HepG2 (cell line): ENCODE data around the gene ZNF274. TPM values are rescaled to one million over a fixed set of nuclear protein-coding genes. Genes with fewer than 3 reads are reported as not detected.

Source experiments
- ATF7-NPFF ChIP-seq: sonication (generic); formaldehyde crosslinking; IDR thresholded peaks from 2 replicates; pipeline ENCODE4 v1.8.1; 2023; ENCODE audit warnings: mild to moderate bottlenecking, low read depth, missing genetic modification reagents, moderate library complexity
- BRD4 ChIP-seq: sonication (generic); formaldehyde crosslinking; IDR thresholded peaks from 2 replicates; pipeline ENCODE4 v1.4.0; 2020; ENCODE audit warnings: missing genetic modification reagents
- ELF3 ChIP-seq: IDR thresholded peaks from 2 replicates; pipeline ENCODE4 v1.6.1; 2016; ENCODE audit warnings: missing genetic modification reagents, missing compliant biosample characterization
- FIP1L1 ChIP-seq: fragments of 200-400 bp; formaldehyde crosslinking; IDR thresholded peaks from 2 replicates; pipeline ENCODE4 v1.6.1; 2018; ENCODE audit warnings: low read depth, mild to moderate bottlenecking, low read length, moderate library complexity, borderline replicate concordance; ENCODE audit not compliant: insufficient read depth
- FOSL2 ChIP-seq: sonication (generic); formaldehyde crosslinking; IDR thresholded peaks from 2 replicates; pipeline ENCODE4 v1.4.0; 2020; ENCODE audit warnings: missing genetic modification reagents
- HDAC1 ChIP-seq: sonication (generic); formaldehyde crosslinking; IDR thresholded peaks from 2 replicates; pipeline ENCODE4 v1.5.1; 2020; ENCODE audit warnings: mild to moderate bottlenecking, missing genetic modification reagents
- HNF1B ChIP-seq: sonication (generic); formaldehyde crosslinking; IDR thresholded peaks from 2 replicates; pipeline ENCODE4 v1.5.1; 2020; ENCODE audit warnings: mild to moderate bottlenecking, moderate library complexity, missing genetic modification reagents
- JUNB ChIP-seq: sonication (generic); formaldehyde crosslinking; IDR thresholded peaks from 2 replicates; pipeline ENCODE4 v1.8.0; 2022; ENCODE audit warnings: missing genetic modification reagents, mild to moderate bottlenecking, borderline replicate concordance
- KLF6 ChIP-seq: IDR thresholded peaks from 2 replicates; pipeline ENCODE4 v1.8.0; 2016; ENCODE audit warnings: missing biosample characterization, missing genetic modification reagents
- NFE2 ChIP-seq: sonication (generic); formaldehyde crosslinking; IDR thresholded peaks from 2 replicates; pipeline ENCODE4 v1.4.0; 2020; ENCODE audit warnings: missing genetic modification reagents
- NONO ChIP-seq, 2 experiments: fragments of 450-650 bp in 1 of 2; sonication (generic) in 1 of 2; formaldehyde crosslinking in 1 of 2; IDR thresholded peaks in 1 of 2; conservative IDR thresholded peaks in 1 of 2; 2 replicates each; pipeline versions ENCODE4 v1.6.1 to v1.8.0; 2017 to 2022; ENCODE audit warnings: mild to moderate bottlenecking in 1 of 2, missing genetic modification reagents in 1 of 2, moderate library complexity in 1 of 2
- NR2F6 ChIP-seq, 2 experiments: IDR thresholded peaks; 2 replicates each; pipeline ENCODE4 v1.6.1; 2016; ENCODE audit warnings: antibody characterized with exemption in 1 of 2, mild to moderate bottlenecking in 1 of 2
- NRL ChIP-seq: sonication (generic); formaldehyde crosslinking; IDR thresholded peaks from 2 replicates; pipeline ENCODE4 v1.5.0; 2020; ENCODE audit warnings: missing genetic modification reagents, mild to moderate bottlenecking, moderate library complexity, borderline replicate concordance
- PHB2 ChIP-seq: fragments of 450-650 bp; IDR thresholded peaks from 2 replicates; pipeline ENCODE4 v1.6.1; 2018; ENCODE audit not compliant: partially characterized antibody
- ZNF275 ChIP-seq: sonication (generic); formaldehyde crosslinking; IDR thresholded peaks from 2 replicates; pipeline ENCODE4 v1.8.0; 2022; ENCODE audit warnings: missing genetic modification reagents, mild to moderate bottlenecking, inconsistent platforms, borderline replicate concordance
- ZNF350 ChIP-seq: sonication (generic); formaldehyde crosslinking; IDR thresholded peaks from 2 replicates; pipeline ENCODE4 v1.4.0; 2020; ENCODE audit warnings: mild to moderate bottlenecking, low read depth, missing genetic modification reagents, borderline replicate concordance
- ZNF644 ChIP-seq: IDR thresholded peaks from 2 replicates; pipeline ENCODE4 v1.6.1; 2016; ENCODE audit warnings: low read depth
- ZNF713 ChIP-seq: sonication (generic); formaldehyde crosslinking; IDR thresholded peaks from 2 replicates; pipeline ENCODE4 v1.4.0; 2020; ENCODE audit warnings: mild to moderate bottlenecking, missing genetic modification reagents
- ZNF770 ChIP-seq: sonication (generic); formaldehyde crosslinking; IDR thresholded peaks from 2 replicates; pipeline ENCODE4 v1.5.0; 2020; ENCODE audit warnings: mild to moderate bottlenecking, missing genetic modification reagents
- ZNF850 ChIP-seq: sonication (generic); formaldehyde crosslinking; conservative IDR thresholded peaks from 2 replicates; pipeline ENCODE4 v1.9.0; 2021; ENCODE audit warnings: mild to moderate bottlenecking, missing genetic modification reagents
- polyA plus RNA-seq, 8 experiments: library from polyadenylated mRNA; depleted of rRNA in 3 of 8; stranded (reverse) in 7 of 8; unstranded in 1 of 8; fragments of >200 nt; fragmentation: Illumina TruSeq in 4 of 8; extraction: Trizol in 4 of 8; gene quantifications; 2 replicates each; pipeline versions ENCODE4 v1.2.1 to v1.2.3, GENCODE V29; 2011 to 2016; ENCODE audit warnings: low read depth in 4 of 8, missing spikeins in 1 of 8, mixed read lengths in 1 of 8; ENCODE audit not compliant: insufficient read depth in 1 of 8
- total RNA-seq, 5 experiments: library from RNA; depleted of rRNA; stranded (reverse); fragments of >200 nt; fragmentation: Illumina TruSeq; extraction: Trizol; gene quantifications; 2 replicates each; pipeline ENCODE4 v1.2.3, GENCODE V29; 2016; ENCODE audit warnings: low read depth in 1 of 5
- TF ChIP-seq, protein P1 (sequence below): IDR thresholded peaks from 2 replicates; pipeline ENCODE4 v1.6.1; 2016; ENCODE audit warnings: mild to moderate bottlenecking

The ZNF274 gene
- total and polyA plus RNA-seq, 2 of the 13 experiments (the other 11 are each of a cell fraction or from before 2014, with no cell fraction given): 16.1 to 23.0 TPM

DNA sequence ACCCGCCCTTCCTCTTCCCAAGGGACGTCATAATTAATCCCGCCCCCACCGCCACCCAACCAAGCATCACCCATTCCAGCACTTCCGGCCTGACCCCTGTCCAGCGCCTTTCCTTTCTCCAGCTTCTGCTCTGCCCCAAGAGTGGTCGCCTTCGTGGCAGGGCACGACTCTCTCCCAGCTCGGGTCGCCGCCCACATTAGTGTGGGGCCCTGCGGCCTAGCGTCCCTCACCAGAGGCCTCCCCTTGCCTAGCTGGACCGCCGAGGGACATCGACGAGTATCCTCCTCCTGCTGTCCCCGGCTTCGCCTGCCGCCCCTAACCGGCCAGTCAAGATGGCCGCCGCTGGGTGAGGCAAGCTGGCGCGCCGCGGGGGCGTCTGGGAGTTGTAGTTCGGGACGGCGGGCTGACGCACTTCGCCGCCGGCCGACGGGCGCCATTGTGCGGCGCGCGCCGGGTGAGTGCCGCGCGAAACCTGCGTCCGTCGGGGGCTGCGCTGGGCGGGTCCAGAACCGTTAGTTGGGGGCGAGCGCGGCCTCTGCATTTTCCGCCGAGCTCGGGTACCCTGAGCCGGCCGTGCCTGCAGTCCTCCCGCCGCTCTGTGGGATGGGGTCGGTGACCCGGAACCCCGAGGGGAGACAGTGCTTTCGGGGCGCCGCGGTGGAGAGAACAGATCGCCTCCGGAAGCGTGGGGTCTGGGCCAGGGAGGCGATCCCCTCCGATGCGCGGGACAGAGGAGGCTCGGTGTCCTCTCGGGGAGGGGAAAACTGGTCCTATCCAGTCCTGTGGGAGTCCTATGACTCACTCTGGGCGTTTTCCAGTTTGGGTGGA is at the start of gene ZNF274 (continued):
- peak; percentile 94 for TF ChIP-seq HNF1B
- peak; percentile 31 for TF ChIP-seq ZNF770 (CRISPR knock-in tag)
- TF ChIP-seq NFE2 (CRISPR knock-in tag): no peak
- TF ChIP-seq KLF6 (CRISPR knock-in tag): 0 out of 2 replicates have a peak, but pooled peaks have one; percentile 43
- TF ChIP-seq ZNF713: no peak; the same call in 1 of the 2 replicates
- peak; percentile 45; the same call in 1 of the 2 replicates for TF ChIP-seq ELF3
- TF ChIP-seq HDAC1 (CRISPR knock-in tag): peak; percentile 91
- TF ChIP-seq FOSL2 (CRISPR knock-in tag): peak; percentile 77
- TF ChIP-seq NR2F6 (IDR thresholded peaks at IDR 0.05): 0 out of 2 replicates have a peak, but pooled peaks have one; percentile 24
- peak; percentile 41 for TF ChIP-seq NR2F6 (CRISPR knock-in tag; IDR thresholded peaks at IDR 0.05)
- TF ChIP-seq ZNF275: peak; percentile 93
- no peak for TF ChIP-seq NONO (IDR thresholded peaks at IDR 0.05)
- TF ChIP-seq NONO (CRISPR knock-in tag; conservative IDR thresholded peaks at IDR 0.05): peak; percentile 98
- TF ChIP-seq JUNB: peak; percentile 32; the same call in 1 of the 2 replicates
- no peak for TF ChIP-seq FIP1L1
- TF ChIP-seq BRD4 (CRISPR knock-in tag): peak; percentile 29; the same call in 1 of the 2 replicates
- peak; percentile 65; the same call in 1 of the 2 replicates for TF ChIP-seq ATF7-NPFF (CRISPR knock-in tag)
- no peak; the same call in 1 of the 2 replicates for TF ChIP-seq ZNF850
- TF ChIP-seq, protein P1, sequence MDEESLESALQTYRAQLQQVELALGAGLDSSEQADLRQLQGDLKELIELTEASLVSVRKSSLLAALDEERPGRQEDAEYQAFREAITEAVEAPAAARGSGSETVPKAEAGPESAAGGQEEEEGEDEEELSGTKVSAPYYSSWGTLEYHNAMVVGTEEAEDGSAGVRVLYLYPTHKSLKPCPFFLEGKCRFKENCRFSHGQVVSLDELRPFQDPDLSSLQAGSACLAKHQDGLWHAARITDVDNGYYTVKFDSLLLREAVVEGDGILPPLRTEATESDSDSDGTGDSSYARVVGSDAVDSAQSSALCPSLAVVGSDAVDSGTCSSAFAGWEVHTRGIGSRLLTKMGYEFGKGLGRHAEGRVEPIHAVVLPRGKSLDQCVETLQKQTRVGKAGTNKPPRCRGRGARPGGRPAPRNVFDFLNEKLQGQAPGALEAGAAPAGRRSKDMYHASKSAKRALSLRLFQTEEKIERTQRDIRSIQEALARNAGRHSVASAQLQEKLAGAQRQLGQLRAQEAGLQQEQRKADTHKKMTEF (CRISPR knock-in tag): peak; percentile 96
- TF ChIP-seq ZNF350: peak; percentile 53
- TF ChIP-seq PHB2: no peak
- no peak for TF ChIP-seq NRL (CRISPR knock-in tag)
- TF ChIP-seq ZNF644 (CRISPR knock-in tag): peak; percentile 65; the same call in 1 of the 2 replicates
